IPS-18c (cell line): Measurements from ENCODE around the gene LIMD2.

Experiments used
- H3K4me3 ChIP-seq: 2 replicates; pipeline ENCODE4 v1.7.0; 2013; ENCODE audit warnings: low read depth, mild to moderate bottlenecking, low read length, moderate library complexity; ENCODE audit not compliant: insufficient read depth
- H3K9me3 ChIP-seq: one replicate; pipeline ENCODE4 v1.6.1; 2013; ENCODE audit warnings: mild to moderate bottlenecking, low read length, moderate library complexity; ENCODE audit not compliant: control insufficient read depth, insufficient read depth

LIMD2 gene

DNA sequence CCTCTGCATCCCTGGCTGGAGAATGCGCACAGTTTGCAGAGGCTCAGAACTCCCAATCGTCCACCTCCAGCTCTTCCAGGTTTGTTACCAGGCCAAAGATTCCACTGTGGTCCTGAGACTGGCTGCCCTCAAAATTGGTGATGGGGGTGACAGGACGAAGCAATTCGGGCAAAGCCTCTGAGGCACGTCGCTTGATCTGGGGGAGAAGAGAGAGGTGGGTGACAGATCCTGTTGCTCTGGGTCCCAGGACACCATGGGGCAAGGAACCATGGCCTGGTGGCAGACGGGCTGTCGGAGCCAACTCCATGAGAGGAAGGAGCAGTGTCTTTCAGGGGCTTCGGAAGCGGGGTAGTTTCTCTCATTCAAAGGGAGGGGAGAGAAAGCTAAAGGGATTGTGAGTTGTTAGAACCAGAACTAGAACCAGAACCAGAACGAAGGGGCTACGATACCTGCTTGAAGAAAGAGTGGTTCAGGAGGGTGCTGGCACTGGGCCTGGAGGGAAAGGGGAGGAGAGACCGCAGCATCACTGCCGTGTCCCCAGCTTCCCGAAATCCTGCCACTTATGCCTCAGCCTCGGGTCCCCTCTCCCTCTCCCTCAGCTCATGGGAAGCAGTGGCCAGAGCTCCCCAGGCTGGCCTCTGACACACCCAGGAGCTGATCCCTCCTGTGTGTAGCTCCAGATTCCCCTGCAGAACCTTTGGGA, 3.8 kb upstream of the LIMD2 start:
- Histone ChIP-seq H3K4me3 (no peak overlapping the region), H3K9me3 (no peaks in the 10 kb centered on the region)

DNA sequence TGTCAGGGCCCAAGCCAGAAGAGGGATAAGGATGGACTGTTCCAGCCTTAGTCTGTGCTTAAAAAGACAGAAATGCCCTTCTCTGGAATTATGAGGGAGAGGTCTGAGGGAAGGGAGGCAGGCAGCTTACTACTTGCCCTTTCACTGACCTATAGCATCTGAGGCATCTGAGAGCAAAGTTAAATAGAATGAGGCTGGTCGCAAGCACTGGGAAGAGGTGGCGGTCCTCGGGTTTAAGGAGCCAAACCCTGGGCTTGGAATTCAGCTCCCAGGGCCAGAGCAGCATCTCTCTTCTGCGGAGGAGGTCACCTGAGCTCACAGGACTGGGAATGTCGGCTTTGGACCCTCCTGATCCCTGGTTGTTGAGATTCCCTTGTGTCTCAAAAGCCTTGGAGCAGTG, 3.1 kb upstream of the LIMD2 start:
- Histone ChIP-seq H3K4me3 (no peak overlapping the region), H3K9me3 (no peaks in the 10 kb centered on the region)

GRCh38 chr17:63702721-63703015, 2.7 kb upstream of the LIMD2 start:
- Histone ChIP-seq H3K4me3 (no peak overlapping the region), H3K9me3 (no peaks in the 10 kb centered on the region)

DNA sequence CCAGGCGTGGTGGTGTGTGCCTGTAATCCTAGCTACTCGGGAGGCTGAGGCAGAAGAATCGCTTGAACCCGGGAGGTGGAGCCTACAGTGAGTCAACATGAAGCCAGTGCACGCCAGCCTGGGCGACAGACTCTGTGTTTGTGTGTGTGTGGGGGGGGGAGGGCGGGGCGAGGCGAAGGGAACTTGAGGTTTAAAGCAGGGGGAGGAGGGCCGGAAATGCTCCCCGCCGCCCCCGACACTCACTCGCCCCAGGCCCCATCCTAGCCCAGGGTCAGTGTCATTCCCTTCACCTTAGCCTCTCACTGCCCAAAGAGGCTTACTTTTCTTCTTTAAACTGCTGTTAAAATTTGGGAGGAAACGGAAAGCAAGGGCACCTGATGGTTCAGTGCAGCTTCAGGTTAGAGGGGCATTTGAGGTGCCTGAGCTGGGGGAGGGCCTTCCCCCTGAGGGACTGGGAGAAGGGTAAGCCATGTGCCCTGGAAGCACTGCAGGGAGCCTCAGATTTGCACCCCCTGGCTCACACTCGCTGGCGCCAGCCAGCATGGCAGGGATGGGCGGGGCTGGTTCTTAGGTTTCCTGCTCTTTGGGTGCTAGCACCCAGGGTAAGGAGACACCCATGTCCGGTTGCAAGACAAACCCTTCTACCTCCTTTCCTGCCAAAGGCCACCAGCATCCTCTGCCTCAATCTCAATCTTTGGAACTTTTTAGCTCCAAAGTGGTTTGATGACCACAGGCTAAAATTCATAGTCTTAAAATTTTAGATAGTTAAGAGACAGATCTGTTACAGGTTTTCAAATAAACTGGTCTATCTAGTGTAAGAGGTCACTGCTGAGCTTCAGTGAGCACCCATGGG, 2.2 kb upstream of the LIMD2 start:
- Histone ChIP-seq H3K9me3 (no peaks in the 10 kb centered on the region), H3K4me3 (no peak overlapping the region)

DNA sequence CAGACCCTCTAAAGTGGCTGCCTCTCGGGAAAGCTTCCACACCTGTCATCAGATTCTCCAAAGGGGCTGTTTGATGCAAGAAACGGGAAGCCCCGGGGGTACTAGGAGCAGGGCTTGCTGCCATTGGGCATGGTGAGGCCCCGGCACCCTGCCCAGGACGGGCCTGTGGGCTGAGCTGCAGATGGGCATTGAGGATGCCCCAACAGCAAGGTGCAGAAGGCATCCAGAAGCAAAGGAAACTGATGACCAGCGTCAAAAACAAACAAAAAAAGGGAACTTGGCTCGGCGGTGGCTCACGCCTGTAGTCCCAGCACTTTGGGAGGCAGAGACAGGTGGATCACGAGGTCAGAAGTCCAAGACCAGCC, 1.5 kb upstream of the LIMD2 start:
- H3K9me3 ChIP-seq = no peaks in the 10 kb centered on the region
- peak overlapping the region; percentile 61; the same call in 1 of the 2 replicates for H3K4me3 ChIP-seq

- no peaks in the 10 kb centered on the region for H3K9me3 ChIP-seq
- H3K4me3 ChIP-seq = peak overlapping the region; percentile 61
Measured at GRCh38 chr17:63700528-63701455, 867 bp upstream of the LIMD2 start.

GRCh38 chr17:63698886-63699637, 863 bp downstream of the LIMD2 start:
- Histone ChIP-seq H3K4me3 (peak overlapping the region; percentile 67), H3K9me3 (no peaks in the 10 kb centered on the region)

- Histone ChIP-seq H3K4me3 (peak overlapping the region; percentile 67), H3K9me3 (no peaks in the 10 kb centered on the region)
Measured at GRCh38 chr17:63698381-63698885, 1.5 kb downstream of the LIMD2 start.

DNA sequence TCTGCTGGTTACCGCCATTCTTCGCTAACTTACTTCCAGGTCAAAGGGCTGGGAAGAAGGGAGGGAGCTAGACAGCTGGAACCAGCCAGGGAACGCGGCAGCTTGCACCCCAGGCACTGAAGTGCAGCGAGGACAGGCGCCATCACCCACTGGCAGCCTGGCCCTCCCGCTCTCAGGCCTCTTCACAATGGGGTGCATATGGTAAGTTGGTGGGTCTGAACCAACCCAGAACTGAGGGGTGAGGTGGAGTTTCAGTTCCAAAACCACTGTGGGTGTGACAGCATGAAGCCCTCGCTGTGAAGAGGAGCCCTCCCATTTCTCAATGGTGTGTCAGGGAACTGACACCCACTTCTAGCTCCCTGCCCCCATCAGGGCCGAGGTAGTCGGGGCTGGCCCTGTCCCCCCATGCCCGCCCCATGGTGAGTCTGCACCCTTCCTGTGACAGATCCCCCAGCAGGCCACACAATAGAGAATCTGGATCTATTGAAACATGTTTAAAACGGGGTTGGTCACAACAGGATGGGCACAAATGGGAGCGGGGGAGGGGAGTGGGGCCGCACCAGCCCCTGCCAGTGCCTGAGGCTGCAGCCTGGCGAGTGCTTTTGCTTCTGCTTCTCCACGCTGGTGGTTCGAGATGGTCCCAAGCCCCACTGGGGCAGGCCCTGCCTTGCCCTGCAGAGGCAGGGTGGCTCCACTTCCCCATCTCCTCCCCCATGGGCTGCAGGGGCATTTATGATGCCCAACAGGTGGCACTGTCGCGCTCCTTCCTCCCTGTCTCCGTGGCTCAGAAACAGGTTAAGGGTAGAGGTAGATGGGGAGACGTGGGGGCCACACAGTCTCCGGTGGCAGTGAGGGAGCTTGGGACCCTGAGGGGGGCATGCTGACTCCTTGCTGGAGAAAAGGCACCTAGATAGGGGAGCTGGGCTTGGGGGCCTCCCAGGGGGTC, 2.3 kb downstream of the LIMD2 start:
- no peak overlapping the region for H3K4me3 ChIP-seq
- no peaks in the 10 kb centered on the region for H3K9me3 ChIP-seq

GRCh38 chr17:63696381-63696961, 3.5 kb downstream of the LIMD2 start:
- H3K9me3 ChIP-seq = no peaks in the 10 kb centered on the region
- no peak overlapping the region for H3K4me3 ChIP-seq

- H3K4me3 ChIP-seq = no peak overlapping the region
- no peaks in the 10 kb centered on the region for H3K9me3 ChIP-seq
Measured at GRCh38 chr17:63695889-63696288, 4.0 kb downstream of the LIMD2 start.

GRCh38 chr17:63694950-63695773, 4.8 kb downstream of the LIMD2 start:
- H3K4me3 ChIP-seq = no peak overlapping the region

GRCh38 chr17:63694229-63694949, 5.5 kb downstream of the LIMD2 start:
- H3K9me3 ChIP-seq = no peaks in the 10 kb centered on the region
- H3K4me3 ChIP-seq = no peak overlapping the region

More at GRCh38 chr17:63694950-63695773, 4.8 kb downstream of the LIMD2 start:
- H3K9me3 ChIP-seq = no peaks in the 10 kb centered on the region

DNA sequence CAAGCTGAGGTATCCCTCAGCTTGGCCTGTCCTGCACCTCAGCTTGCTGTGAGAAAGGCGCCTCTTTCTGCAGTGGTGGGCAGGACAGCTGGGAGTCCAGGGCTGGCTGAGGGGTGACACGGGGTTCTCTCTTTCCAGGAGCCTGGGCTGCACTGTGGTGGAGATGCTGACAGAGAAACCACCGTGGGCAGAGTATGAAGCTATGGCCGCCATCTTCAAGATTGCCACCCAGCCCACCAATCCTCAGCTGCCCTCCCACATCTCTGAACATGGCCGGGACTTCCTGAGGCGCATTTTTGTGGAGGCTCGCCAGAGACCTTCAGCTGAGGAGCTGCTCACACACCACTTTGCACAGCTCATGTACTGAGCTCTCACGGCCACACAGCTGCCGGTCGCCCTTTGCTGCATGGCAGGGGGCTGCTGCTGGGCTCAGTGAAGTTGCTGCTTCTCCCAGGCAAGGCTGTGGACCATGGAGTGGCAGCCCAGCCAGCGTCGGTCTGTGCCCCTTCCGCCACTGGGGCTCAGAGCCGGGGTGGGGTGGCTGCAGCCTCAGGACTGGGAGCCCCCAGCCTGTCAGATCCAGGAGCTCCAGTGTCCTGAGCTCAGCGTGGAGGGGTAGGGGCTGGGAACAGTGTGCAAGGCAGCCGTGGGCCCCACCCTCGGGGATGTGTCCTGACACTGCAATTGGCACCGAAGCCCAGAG, 6.4 kb downstream of the LIMD2 start:
- Histone ChIP-seq H3K9me3 (no peaks in the 10 kb centered on the region), H3K4me3 (no peak overlapping the region)
